SK-N-MC (cell line): ENCODE data around the gene STK32B.

Experiments
- DNase-seq: peaks from one replicate; pipeline ENCODE4 v3.0.0-alpha.2; 2011; ENCODE audit warnings: low read depth, low spot score
- H3K27ac ChIP-seq: fragments of 200-600 bp; sonication (generic); 2 replicates; pipeline ENCODE4 v1.5.1; 2016; ENCODE audit warnings: mixed run types
- H3K36me3 ChIP-seq: fragments of 200-600 bp; sonication (generic); 2 replicates; pipeline ENCODE4 v1.6.1; 2017; ENCODE audit warnings: antibody characterized with exemption, low read length, mixed read lengths; ENCODE audit not compliant: insufficient read depth
- H3K4me3 ChIP-seq: fragments of 200-600 bp; sonication (generic); 2 replicates; pipeline ENCODE4 v1.5.1; 2016
- H3K9ac ChIP-seq: fragments of 200-600 bp; sonication (generic); 2 replicates; pipeline ENCODE4 v1.8.0; 2017; ENCODE audit warnings: mixed run types, mixed read lengths; ENCODE audit not compliant: insufficient read length
- H3K9me3 ChIP-seq: fragments of 200-600 bp; sonication (generic); 2 replicates; pipeline ENCODE4 v1.6.1; 2017; ENCODE audit warnings: low read depth, mild to moderate bottlenecking, antibody characterized with exemption, low read length, moderate library complexity, mixed read lengths
- EZH2 ChIP-seq: fragments of 200-600 bp; sonication (generic); IDR thresholded peaks from one replicate; pipeline ENCODE4 v1.6.1; 2017; ENCODE audit warnings: antibody characterized with exemption
- FOXP2 ChIP-seq: optimal IDR thresholded peaks from 2 replicates; pipeline ENCODE3; 2011; ENCODE audit warnings: mild to moderate bottlenecking, moderate library complexity; ENCODE audit not compliant: insufficient read depth; ENCODE audit errors: extremely low read length, control extremely low read depth
- POLR2AphosphoS5 ChIP-seq: IDR thresholded peaks from 2 replicates; pipeline ENCODE4 v1.6.1; 2012; ENCODE audit warnings: mild to moderate bottlenecking, low read depth, low read length, borderline replicate concordance

Gene STK32B

DNA sequence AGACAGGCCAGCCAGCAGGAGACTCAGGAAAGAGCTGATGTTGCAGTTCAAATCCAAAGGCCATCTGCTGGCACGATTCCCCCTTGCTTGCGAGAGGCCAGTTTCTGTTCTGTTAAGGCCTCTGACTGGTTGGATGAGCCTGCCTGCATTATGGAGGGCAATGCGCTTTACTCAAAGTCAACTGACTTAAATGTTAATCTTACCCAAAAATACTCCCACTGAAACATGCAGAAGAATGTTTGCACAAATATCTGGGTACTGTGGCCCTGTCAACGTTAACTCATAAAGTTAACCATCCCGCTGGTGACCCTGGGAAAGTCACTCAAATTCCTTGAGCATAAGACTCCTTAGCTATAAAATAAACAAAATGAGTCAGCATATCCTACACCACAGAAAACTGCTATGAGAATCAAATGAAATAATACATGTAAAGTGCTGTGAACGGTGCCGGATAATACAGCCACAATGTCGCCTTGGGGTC lies 330.7 kb downstream of the STK32B start:
- Histone ChIP-seq H3K9ac (no peak overlapping the region), H3K9me3 (no peaks in the 10 kb centered on the region), H3K4me3 (no peak overlapping the region), H3K36me3 (no peaks in the 10 kb centered on the region), H3K27ac (no peak overlapping the region)
- TF ChIP-seq FOXP2 (no peak), POLR2AphosphoS5 (no peak), EZH2 (no peak)
- DNase-seq, result no peak

DNA sequence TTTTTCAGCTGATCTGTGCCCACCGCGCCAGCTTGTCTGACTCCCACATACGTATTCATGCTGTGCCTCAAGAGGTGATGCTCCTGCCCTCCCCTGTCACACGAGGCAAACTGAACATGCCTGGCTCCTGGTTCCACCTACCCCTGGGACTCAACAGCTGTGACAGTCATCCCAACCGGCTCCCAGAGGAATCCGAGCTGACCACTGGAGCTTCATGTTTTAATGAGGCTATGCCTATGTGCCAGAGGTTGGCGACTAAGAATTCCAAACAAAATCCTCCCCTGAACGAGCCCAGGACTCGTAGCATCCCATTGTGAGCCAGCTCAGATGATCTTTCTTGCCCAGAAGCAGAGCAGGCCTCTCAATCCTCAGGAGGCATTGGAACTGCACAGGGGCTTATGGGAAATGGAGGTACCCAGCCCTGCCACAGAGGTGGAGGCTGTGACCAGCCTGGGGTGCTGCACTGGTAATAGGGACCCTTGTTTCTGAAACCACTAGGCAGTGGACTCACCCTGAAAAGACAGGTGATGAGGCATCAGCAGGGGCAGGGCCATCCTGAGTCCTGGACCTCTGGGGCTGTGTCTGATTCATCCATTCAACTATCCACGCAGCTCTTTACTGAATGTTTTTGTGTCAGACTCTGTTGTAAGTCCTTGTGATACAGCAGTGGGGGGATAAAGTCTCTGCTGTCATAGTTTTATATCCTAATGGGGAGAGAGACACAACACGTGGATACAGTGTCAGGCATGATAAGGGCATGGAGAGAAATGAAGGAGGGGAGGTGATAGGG lies 332.1 kb downstream of the STK32B start:
- H3K9me3 ChIP-seq, result no peaks in the 10 kb centered on the region
- DNase-seq, result no peak
- H3K9ac ChIP-seq, result no peak overlapping the region
- H3K4me3 ChIP-seq, result no peak overlapping the region
- TF ChIP-seq EZH2, result no peak
- no peak for TF ChIP-seq POLR2AphosphoS5
- TF ChIP-seq FOXP2, result no peak
- no peaks in the 10 kb centered on the region for H3K36me3 ChIP-seq
- no peak overlapping the region for H3K27ac ChIP-seq

DNA sequence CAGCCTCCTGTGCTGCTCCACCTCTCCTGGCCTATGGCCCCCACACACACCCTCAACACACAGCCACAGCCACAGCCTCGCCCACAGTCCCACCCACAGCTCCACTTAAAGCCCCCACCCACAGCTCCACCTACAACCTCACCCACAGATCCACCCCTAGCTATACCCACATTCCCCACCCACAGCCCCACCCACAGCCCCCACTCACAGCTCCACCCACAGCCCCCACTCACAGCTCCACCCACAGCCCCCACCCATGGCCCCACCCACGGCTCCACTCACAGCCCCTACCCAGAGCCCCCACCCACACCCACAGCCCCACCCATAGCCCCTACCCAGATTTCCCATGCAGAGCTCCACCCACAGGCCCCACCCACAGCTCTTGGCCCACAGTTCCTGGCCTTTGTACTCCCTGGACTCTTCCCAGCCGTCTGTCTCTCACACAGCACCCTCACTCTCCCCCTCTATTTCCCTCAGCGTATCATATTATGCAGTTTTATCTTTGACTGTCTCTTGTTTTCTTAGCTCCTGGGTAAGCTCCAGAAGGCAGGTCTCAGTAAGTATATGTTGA lies 334.5 kb downstream of the STK32B start:
- no peaks in the 10 kb centered on the region for H3K36me3 ChIP-seq
- no peak overlapping the region for H3K27ac ChIP-seq
- no peak for TF ChIP-seq FOXP2
- no peak for TF ChIP-seq POLR2AphosphoS5
- no peak for TF ChIP-seq EZH2
- H3K9me3 ChIP-seq, result no peaks in the 10 kb centered on the region
- H3K9ac ChIP-seq, result no peak overlapping the region
- no peak for DNase-seq
- H3K4me3 ChIP-seq, result no peak overlapping the region

DNA sequence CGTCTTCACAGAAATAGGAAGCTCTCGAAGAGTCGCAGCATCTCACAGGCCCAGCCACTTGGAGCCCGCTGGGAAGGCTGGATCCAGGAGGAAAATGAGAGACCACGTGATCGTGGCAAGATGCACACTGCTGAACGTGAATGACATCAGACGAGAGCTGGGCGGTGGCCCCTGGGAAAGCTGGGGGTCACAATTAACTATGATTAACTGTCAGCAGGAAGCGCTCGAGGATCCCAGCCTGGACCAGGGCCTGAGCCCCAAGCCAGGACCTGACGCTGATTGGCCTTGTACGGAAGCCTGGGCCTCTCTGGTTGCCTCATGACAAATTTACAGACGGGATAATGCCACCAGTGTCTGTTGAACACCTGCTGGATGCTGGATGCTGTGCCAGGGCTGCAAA lies 335.6 kb downstream of the STK32B start:
- H3K9ac ChIP-seq, result no peak overlapping the region
- no peaks in the 10 kb centered on the region for H3K9me3 ChIP-seq
- DNase-seq, result no peak
- H3K4me3 ChIP-seq, result no peak overlapping the region
- H3K36me3 ChIP-seq, result no peaks in the 10 kb centered on the region
- no peak overlapping the region for H3K27ac ChIP-seq
- TF ChIP-seq POLR2AphosphoS5, result no peak
- TF ChIP-seq FOXP2, result no peak
- TF ChIP-seq EZH2, result no peak

DNA sequence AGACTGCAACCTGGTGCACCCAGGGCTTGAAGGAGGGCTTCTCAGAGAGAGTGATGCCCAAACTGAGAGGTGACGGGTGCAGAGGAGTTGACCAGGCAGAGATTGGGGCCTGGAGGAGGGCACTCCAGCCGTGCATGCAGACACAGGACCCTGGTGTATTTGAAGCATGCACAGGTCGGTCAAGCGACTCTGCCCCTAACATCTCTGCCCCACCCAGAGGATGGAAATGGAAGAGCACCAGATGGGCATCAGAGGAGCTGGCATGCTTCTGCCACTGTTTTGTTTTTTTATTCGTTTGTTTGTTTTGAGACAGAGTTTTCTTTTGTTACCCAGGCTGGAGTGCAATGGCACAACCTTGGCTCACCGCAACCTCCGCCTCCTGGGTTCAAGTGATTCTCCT lies 336.2 kb downstream of the STK32B start:
- Histone ChIP-seq H3K36me3 (no peaks in the 10 kb centered on the region), H3K9me3 (no peaks in the 10 kb centered on the region), H3K27ac (no peak overlapping the region), H3K9ac (no peak overlapping the region), H3K4me3 (no peak overlapping the region)
- DNase-seq, result no peak
- TF ChIP-seq FOXP2 (no peak), EZH2 (no peak), POLR2AphosphoS5 (no peak)

DNA sequence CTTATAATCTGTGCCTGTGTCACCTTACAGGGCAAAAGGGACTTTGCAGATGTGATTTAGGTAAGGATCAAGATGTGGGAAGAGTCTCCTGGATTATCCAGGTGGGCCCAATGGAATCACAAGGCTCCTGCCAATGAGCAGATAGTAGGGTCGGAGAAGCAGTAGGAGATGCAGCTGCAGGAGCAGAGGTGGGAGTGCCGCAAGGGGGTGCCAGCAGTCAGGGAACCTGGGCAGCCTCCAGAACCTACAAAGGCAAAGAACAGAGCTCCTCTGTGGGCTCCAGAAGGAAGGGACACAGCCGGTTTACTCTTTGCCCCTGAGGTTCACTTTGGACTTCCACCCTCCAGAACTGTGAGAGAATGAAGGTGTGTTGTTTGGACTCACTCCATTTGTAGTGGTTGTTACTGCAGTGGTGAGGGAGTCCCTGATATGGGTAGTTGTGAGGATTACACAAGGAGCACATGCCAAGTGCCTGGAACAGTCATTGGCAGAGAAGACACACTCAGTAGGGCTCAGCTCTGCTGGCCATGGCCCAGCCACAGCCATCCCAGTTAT lies 338.6 kb downstream of the STK32B start:
- no peak overlapping the region for H3K27ac ChIP-seq
- H3K9ac ChIP-seq, result no peak overlapping the region
- H3K9me3 ChIP-seq, result no peaks in the 10 kb centered on the region
- no peak overlapping the region for H3K4me3 ChIP-seq
- TF ChIP-seq POLR2AphosphoS5 (no peak), FOXP2 (no peak), EZH2 (no peak)
- DNase-seq, result no peak
- H3K36me3 ChIP-seq, result no peaks in the 10 kb centered on the region

DNA sequence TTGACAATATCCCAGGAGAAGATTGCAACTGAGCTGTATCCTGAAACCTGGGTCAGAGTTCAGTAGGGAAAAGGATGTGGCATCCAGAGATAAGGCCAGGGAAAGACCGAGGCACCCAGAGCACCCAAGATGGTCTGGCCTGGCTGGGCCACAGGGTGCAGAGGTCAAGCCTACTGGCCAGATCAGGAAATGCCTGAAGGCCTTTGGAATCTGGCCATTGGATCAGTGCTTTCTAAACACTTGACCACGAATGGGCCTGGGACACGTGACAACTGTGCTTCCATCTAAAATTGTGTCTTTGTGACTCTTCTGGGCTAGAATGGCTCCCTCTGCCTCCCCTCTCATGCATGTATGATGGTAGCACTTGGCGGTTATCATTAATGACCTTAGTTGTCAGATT lies 340.2 kb downstream of the STK32B start:
- no peak for TF ChIP-seq FOXP2
- Histone ChIP-seq H3K4me3 (no peak overlapping the region), H3K9ac (no peak overlapping the region), H3K36me3 (no peaks in the 10 kb centered on the region), H3K27ac (no peak overlapping the region), H3K9me3 (no peaks in the 10 kb centered on the region)
- DNase-seq, result no peak

DNA sequence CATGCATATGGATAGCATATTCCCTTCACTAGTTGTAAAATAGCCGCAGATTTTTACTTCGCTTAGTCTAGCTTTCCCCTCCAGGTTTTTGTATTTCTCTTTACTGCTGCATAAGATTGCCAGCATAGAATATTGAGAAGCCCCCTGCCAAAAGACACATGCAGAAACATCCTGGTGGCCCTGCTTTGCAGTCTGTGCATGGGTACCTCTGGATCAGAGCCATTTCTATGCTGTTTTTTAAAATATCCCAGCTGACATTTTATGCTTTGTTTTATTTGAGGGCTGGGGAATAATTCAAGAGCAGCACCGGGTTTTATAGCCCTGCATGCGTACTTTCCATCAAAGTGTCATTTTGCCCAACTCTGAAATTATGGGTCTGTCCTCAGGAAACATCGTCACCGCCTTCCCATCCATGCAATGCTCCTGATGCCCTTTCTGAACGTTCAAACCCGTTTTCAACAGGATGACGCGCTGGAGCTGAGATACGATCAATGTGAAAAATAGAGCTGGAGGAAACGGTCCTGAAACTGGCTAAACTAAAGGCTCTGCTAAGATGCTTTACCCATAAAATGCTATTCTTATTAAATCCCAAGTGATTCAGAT lies 342.7 kb downstream of the STK32B start:
- Histone ChIP-seq H3K4me3 (no peak overlapping the region), H3K9me3 (no peaks in the 10 kb centered on the region), H3K27ac (no peak overlapping the region), H3K36me3 (no peaks in the 10 kb centered on the region), H3K9ac (no peak overlapping the region)
- no peak for DNase-seq
- TF ChIP-seq POLR2AphosphoS5, result no peak
- TF ChIP-seq EZH2, result no peak
- no peak for TF ChIP-seq FOXP2
